ENCODE results near the gene CABP5.

DNA sequence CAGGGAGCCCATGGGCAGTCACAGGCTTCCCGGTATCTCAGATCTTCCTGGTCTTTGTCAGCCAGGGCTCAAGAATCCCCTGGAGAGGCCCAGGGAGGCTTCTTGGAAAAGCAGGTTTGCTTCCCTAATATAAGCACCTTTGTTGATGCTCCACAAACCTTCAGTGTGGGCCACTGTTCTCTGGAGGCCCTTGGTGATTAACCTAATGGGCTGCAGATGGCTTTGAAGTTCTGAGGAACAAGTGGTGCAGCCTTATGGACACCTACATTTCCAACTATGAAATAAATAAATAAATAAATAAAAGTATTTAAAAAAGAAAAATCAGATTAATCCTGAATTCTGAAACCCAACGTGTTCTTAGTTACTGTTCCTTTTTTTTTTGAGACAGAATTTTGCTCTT, 51.8 kb downstream of the CABP5 start, which contains the start of gene BSPH1:
- no peak for TF ChIP-seq CTCF (IDR thresholded peaks at IDR 0.05)
- TF ChIP-seq EP300 (IDR thresholded peaks at IDR 0.05): no peak
- no peak for TF ChIP-seq POLR2A (IDR thresholded peaks at IDR 0.05)
